Activated T-cell treated with anti-CD3 and anti-CD28 coated beads for 4 hours (primary cell): ENCODE measurements around the gene BHLHE23.

Source experiments
- DNase-seq: peaks from one replicate; pipeline ENCODE4 v3.0.0-alpha.2; 2020

The BHLHE23 gene

GRCh38 chr20:63006540-63007359 lies at the start of gene BHLHE23:
Gene BHLHE23 (minus strand): TSS chr20:63006964. CDS start chr20:63006774, 190 bp downstream.
- DNase-seq: no peak

GRCh38 chr20:63055575-63056235 lies 48.9 kb upstream of the BHLHE23 start:
- DNase-seq: no peak

- DNase-seq: no peak
Observed at GRCh38 chr20:63054681-63055240, 48.0 kb upstream of the BHLHE23 start.

- DNase-seq: no peak
Observed at GRCh38 chr20:63054103-63054474, 47.3 kb upstream of the BHLHE23 start.

- DNase-seq: no peak
Observed at GRCh38 chr20:63053432-63054102, 46.8 kb upstream of the BHLHE23 start.

- DNase-seq: no peak
Observed at GRCh38 chr20:63052571-63053431, 46.0 kb upstream of the BHLHE23 start.

GRCh38 chr20:63051911-63052310 lies 45.1 kb upstream of the BHLHE23 start:
- no peak for DNase-seq

GRCh38 chr20:63051186-63051860 lies 44.6 kb upstream of the BHLHE23 start:
- no peak for DNase-seq

- DNase-seq: no peak
Observed at GRCh38 chr20:63050406-63050805, 43.6 kb upstream of the BHLHE23 start.

- DNase-seq: no peak
Observed at GRCh38 chr20:63049561-63050221, 42.9 kb upstream of the BHLHE23 start.

- no peak for DNase-seq
Observed at GRCh38 chr20:63049191-63049518, 42.4 kb upstream of the BHLHE23 start.

- DNase-seq: no peak
Observed at GRCh38 chr20:63048516-63049190, 41.9 kb upstream of the BHLHE23 start.

- no peak for DNase-seq
Observed at GRCh38 chr20:63047946-63048345, 41.2 kb upstream of the BHLHE23 start.

- no peak for DNase-seq
Observed at GRCh38 chr20:63047267-63047666, 40.5 kb upstream of the BHLHE23 start.

GRCh38 chr20:63046841-63047240 lies 40.1 kb upstream of the BHLHE23 start:
- DNase-seq: no peak

- no peak for DNase-seq
Observed at GRCh38 chr20:63045991-63046390, 39.2 kb upstream of the BHLHE23 start.

- no peak for DNase-seq
Observed at GRCh38 chr20:63045401-63045800, 38.6 kb upstream of the BHLHE23 start.

- no peak for DNase-seq
Observed at GRCh38 chr20:63044605-63045004, 37.8 kb upstream of the BHLHE23 start.

GRCh38 chr20:63044204-63044600 lies 37.4 kb upstream of the BHLHE23 start:
- no peak for DNase-seq

- DNase-seq: no peak
Observed at GRCh38 chr20:63043348-63044203, 36.8 kb upstream of the BHLHE23 start.
